Right forelimb (tissue), 1 donor: ENCODE results near the gene GTF2H4.

Source experiments
- DNase-seq: peaks from one replicate; pipeline ENCODE4 v3.0.0-alpha.2; 2018

Gene GTF2H4

GRCh38 chr6:30882759-30883684 is 25.0 kb upstream of the GTF2H4 start:
- no peak for DNase-seq

GRCh38 chr6:30883685-30884520 is 24.1 kb upstream of the GTF2H4 start, which contains the start of gene DDR1:
Gene DDR1 (plus strand): TSS chr6:30884519. CDS start chr6:30888730, 4,211 bp downstream.
- peak; percentile 89 for DNase-seq

- DNase-seq, result peak; percentile 72
These were observed 23.2 kb upstream of the GTF2H4 start for GRCh38 chr6:30884521-30885480.

GRCh38 chr6:30885481-30885998 is 22.5 kb upstream of the GTF2H4 start:
- no peak for DNase-seq

DNA sequence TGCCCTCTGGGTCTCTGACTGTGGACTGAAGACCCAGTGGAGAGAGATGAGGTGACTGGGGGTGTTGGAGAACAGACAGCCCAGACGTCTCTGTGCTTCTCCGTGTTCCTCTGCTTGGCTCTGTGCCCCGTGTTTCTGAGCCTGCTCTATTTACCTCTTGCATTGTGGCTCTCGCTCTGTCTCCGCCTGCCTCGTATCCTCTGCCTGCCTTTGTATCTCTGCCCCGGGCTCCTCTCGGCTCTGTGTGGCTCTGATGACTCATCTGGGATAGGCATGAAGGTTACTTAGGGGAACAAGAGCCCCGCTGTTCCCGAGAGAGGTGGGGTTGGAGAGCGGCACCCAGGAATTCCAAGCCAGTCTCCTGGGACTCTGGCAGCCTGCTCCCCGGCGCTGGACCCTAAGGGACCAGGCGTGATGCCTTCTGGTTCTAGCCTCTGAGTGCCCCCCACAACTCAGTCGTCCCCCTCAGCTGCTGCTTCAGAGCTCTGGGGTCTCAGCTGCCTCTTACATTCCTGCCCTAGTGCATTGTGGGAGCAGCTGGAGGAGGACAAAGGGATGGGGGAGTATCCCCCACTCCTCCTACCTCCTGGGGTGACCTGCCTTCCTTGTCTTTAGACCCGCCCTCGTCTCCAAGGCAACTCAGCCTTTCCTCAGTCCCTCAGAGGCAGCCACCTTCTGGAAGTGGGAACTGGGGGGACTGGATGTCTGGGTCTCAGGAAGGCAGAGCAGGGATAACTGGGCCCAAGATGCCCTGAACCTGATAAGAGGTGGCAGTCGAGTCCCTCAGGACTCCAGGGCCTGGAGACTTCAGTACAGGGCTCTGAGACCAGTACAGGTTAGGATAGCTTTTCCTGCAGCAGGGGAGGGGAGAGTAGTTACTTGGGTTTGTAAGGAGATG is 21.8 kb upstream of the GTF2H4 start:
- DNase-seq, result no peak

DNA sequence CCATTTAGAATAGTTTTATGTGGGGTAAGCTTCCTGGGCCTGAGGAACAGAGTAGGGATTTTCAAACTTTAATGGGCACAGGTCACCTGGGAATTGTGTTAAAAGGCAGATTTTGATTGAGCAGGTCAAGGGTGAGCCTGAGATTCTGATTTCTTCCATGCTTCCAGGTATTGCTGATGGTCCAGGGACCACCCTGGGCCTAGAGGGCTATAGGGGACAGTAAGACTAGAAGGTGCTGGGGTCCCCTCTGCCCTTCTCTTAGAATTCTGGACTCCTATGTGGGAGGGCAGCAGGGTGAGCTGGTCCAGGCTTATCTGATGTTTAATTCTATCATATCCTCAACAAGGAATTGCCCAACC is 21.1 kb upstream of the GTF2H4 start:
- no peak for DNase-seq

GRCh38 chr6:30887901-30888815 is 19.8 kb upstream of the GTF2H4 start:
- no peak for DNase-seq

- DNase-seq, result no peak
These were observed 19.1 kb upstream of the GTF2H4 start for GRCh38 chr6:30888816-30889495.

DNA sequence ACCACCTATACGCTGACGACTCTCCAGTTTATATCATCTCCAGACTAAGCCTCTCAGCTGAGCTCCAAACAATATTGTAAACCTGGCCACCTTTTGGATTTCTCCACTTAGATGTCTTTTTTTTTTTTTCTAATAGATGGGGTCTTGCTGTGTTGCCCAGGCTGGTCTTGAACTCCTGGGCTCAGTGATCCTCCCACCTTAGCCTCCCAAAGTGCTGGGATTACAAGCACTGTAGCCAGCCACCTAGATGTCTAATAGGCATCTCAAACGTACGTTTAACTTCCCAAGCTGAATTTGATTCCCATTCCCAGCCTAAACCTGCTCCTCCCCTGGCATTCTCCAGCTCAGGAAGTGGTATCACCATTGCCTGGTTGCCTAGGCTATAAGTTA is 18.5 kb upstream of the GTF2H4 start:
- DNase-seq, result no peak

GRCh38 chr6:30889921-30890645 is 17.9 kb upstream of the GTF2H4 start:
- DNase-seq, result peak; percentile 35

DNA sequence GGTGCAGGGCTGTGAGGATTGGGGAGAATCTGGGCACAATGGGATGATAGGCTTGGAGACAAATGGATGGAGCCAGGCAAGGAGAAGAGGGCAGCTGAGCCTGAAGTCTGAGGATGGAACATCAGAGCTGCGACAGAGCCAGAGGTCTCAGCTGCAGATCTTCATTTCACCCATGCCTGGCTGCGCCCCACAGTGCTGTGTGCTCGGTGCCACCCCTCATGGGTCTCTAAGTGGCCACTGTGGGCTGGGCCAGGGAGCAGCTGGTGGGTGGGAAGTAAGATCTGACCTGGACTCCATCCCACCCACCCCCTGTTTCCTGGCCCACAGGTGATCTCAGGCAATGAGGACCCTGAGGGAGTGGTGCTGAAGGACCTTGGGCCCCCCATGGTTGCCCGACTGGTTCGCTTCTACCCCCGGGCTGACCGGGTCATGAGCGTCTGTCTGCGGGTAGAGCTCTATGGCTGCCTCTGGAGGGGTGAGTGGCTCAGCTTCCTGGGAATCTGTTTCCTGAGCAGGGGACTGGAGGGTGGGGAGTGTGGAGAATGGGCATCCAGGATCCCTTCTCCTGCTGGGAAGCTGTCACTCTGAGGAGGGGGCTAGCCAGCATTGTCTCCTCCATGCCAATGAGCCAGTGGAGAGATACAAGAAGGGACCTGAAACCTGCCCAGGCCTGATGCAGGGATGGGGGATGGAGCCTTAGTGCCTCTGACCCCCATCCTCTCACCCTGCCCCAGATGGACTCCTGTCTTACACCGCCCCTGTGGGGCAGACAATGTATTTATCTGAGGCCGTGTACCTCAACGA is 17.2 kb upstream of the GTF2H4 start:
- DNase-seq, result no peak

DNA sequence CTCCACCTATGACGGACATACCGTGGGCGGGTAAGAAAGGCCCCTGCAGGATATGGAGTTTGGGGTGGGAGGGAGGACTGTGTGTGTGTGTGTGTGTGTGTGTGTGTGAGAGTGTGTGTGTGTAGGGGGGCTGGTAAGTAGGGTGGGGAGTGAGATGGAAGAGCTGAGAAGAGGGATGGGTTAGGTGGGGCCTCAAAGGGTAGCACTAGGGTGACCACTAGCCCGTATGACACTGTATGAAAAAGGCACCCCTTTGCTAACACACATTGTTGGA is 16.6 kb upstream of the GTF2H4 start:
- DNase-seq, result no peak

DNA sequence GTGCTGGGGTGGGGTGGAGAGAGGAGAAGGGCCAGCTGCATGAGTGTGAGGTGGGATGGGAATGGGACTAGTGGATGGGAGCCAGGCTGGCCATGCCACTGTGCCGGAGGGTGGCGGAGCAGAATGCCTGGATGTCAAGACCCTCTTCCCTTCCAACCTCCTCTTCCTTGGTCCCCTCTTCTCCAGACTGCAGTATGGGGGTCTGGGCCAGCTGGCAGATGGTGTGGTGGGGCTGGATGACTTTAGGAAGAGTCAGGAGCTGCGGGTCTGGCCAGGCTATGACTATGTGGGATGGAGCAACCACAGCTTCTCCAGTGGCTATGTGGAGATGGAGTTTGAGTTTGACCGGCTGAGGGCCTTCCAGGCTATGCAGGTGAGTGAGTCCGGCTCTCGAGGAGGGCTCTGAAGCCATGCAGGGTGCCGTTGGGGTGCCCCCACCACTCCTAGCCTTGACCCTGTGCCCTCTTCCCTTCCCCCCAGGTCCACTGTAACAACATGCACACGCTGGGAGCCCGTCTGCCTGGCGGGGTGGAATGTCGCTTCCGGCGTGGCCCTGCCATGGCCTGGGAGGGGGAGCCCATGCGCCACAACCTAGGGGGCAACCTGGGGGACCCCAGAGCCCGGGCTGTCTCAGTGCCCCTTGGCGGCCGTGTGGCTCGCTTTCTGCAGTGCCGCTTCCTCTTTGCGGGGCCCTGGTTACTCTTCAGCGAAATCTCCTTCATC is 16.0 kb upstream of the GTF2H4 start:
- DNase-seq, result no peak

DNA sequence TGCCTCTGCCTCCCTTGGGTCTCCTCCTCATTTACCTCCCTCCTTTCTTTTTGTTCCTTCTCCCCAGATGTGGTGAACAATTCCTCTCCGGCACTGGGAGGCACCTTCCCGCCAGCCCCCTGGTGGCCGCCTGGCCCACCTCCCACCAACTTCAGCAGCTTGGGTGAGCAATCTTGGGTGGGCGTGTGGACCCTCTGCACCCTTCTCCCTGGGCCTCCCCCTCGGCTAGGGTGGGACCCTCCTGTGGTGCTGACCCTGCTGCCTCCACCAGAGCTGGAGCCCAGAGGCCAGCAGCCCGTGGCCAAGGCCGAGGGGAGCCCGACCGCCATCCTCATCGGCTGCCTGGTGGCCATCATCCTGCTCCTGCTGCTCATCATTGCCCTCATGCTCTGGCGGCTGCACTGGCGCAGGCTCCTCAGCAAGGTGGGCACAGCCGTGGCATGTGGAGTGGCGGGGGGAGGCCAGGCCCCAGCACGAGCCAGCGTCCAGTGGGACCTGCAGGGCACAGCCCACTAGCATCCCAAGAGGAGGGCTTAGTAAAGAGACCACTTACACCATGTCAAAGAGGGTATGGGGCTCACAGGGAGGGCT is 14.9 kb upstream of the GTF2H4 start:
- no peak for DNase-seq

DNA sequence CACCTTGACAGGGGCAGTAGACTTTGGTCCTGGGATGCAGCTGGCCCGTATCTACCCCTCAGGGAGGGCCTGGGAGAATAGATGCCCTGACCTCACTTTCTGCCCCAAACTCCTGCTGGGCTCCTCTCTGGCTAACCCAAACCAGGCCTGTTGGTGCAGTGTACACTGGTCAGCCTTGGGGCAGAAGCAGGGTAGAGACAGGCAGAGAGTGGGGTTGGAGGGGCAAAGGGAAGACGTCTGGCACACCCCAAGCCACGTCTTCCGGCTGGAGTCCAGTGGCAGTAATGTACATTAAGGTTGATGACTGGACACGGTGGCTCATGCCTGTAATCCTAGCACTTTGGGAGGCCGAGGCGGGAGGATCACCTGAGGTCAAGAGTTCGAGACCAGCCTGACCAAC is 14.3 kb upstream of the GTF2H4 start:
- DNase-seq, result peak; percentile 29

GRCh38 chr6:30894381-30894780 is 13.6 kb upstream of the GTF2H4 start:
- DNase-seq, result peak; percentile 26

DNA sequence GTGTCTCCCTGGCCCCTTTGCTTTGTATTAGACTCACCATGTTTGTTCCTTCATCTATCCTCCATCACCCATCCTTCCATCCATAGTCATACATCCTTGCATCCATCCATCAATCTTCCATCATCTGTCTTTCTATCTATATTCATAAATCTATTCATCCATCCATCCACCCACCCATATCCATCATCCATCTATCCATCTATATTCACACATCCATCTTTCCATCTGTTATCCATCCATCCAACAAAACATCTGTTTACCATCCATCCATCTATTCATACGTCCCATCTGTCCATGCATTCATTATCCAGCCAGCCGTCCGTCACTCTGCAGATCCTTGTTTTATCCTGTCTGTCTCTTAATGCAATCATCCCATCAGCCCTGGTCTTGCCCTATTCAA is 13.1 kb upstream of the GTF2H4 start:
- DNase-seq, result no peak
